Left ventricle myocardium inferior (tissue), 1 donor: ENCODE measurements around the gene SMIM10L1. TPM values are rescaled to one million over a fixed set of nuclear protein-coding genes. Genes with fewer than 3 reads are reported as not detected.

Experiments used
- DNase-seq: peaks from one replicate; pipeline ENCODE4 v3.0.0-alpha.2; 2020
- H3K27ac ChIP-seq: fragments of 200-600 bp; replicated peaks from 2 replicates; pipeline ENCODE4 v1.8.0; 2021
- H3K27me3 ChIP-seq: fragments of 200-600 bp; 2 replicates; pipeline ENCODE4 v1.8.0; 2021; ENCODE audit warnings: low read depth
- H3K36me3 ChIP-seq: fragments of 200-600 bp; 2 replicates; pipeline ENCODE4 v1.8.0; 2021
- H3K4me1 ChIP-seq: fragments of 200-600 bp; 2 replicates; pipeline ENCODE4 v1.8.0; 2021
- H3K4me3 ChIP-seq: fragments of 200-600 bp; 2 replicates; pipeline ENCODE4 v1.8.0; 2021; ENCODE audit warnings: mild to moderate bottlenecking, moderate library complexity
- H3K9me3 ChIP-seq: fragments of 200-600 bp; replicated peaks from 2 replicates; pipeline ENCODE4 v1.8.0; 2021
- intact Hi-C: fragments of 100-400 bp; cut with micrococcal nuclease; formaldehyde crosslinking; loops from one replicate; pipeline ENCODE4 v1.11.0; 2022
- total RNA-seq: library from RNA; stranded (reverse); fragmentation: NEBNext Ultra II Directional; extraction: Animal tissue kit (Norgen Biotek cat#: 25700); gene quantifications from one replicate; pipeline ENCODE4 v1.2.1, GENCODE V29; 2021
- TF ChIP-seq, protein P1 (sequence below): fragments of 200-600 bp; IDR thresholded peaks from 2 replicates; pipeline ENCODE4 v1.8.0; 2021; ENCODE audit warnings: antibody characterized with exemption, mild to moderate bottlenecking, borderline replicate concordance
- donor health status: DM: no; HTN: yes; CAD: no; lungs with severe emphysema.

SMIM10L1 gene
- total RNA-seq, 1 donor from 2014 or later = 17.2 TPM

DNA sequence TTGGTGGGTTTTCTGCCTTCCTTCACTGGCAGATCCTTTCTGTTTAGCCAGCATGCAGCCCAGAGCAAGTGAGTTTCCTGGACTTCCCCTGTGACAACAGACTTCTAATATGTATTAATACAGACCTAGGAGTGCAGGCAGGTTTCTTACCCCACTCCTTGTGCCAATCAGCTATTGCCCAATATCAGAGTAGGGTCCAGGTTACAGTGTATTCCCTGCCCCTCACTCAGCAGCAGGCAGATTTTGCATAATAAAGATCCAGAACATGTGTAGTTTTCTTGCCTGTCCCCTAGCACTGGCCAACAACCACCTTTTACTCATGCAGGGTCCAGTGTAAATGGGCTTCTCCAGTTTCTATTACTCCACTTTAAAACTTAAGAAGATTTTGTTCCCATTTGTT lies 4.7 kb upstream of the SMIM10L1 start:
- H3K27ac ChIP-seq = no peak overlapping the region
- H3K4me3 ChIP-seq = no peak overlapping the region
- no peak for DNase-seq
- no peaks in the 10 kb centered on the region for H3K9me3 ChIP-seq
- peaks cover 4% of the 10 kb centered on the region for H3K36me3 ChIP-seq
- H3K27me3 ChIP-seq = no peaks in the 10 kb centered on the region
- peaks cover 33% of the 10 kb centered on the region for H3K4me1 ChIP-seq
- intact Hi-C loops = no loop called here
- TF ChIP-seq, protein P1, sequence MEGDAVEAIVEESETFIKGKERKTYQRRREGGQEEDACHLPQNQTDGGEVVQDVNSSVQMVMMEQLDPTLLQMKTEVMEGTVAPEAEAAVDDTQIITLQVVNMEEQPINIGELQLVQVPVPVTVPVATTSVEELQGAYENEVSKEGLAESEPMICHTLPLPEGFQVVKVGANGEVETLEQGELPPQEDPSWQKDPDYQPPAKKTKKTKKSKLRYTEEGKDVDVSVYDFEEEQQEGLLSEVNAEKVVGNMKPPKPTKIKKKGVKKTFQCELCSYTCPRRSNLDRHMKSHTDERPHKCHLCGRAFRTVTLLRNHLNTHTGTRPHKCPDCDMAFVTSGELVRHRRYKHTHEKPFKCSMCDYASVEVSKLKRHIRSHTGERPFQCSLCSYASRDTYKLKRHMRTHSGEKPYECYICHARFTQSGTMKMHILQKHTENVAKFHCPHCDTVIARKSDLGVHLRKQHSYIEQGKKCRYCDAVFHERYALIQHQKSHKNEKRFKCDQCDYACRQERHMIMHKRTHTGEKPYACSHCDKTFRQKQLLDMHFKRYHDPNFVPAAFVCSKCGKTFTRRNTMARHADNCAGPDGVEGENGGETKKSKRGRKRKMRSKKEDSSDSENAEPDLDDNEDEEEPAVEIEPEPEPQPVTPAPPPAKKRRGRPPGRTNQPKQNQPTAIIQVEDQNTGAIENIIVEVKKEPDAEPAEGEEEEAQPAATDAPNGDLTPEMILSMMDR = no peak

DNA sequence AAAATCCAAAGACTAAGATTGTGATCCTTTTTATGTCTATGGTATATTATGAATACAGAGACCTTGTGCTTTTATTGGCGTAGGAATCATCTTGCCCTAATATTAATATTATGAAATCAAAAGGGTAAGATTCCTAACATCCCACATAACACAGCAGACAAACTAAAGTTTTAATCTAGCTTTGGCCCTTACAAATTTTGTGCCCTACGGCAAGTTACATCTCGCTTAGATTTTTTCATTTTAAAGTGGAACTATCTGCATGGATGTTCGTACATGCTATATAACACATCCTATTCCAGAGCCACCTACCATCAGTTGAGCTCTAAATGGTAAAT lies 217 bp upstream of the SMIM10L1 start:
- Histone ChIP-seq H3K27ac (peak overlapping the region; percentile 99), H3K27me3 (no peaks in the 10 kb centered on the region), H3K4me3 (peak overlapping the region; percentile 92), H3K36me3 (peaks cover 4% of the 10 kb centered on the region), H3K4me1 (peaks cover 51% of the 10 kb centered on the region), H3K9me3 (no peaks in the 10 kb centered on the region)
- TF ChIP-seq, protein P1 = no peak
- no peak for DNase-seq
- intact Hi-C loops = no loop called here

DNA sequence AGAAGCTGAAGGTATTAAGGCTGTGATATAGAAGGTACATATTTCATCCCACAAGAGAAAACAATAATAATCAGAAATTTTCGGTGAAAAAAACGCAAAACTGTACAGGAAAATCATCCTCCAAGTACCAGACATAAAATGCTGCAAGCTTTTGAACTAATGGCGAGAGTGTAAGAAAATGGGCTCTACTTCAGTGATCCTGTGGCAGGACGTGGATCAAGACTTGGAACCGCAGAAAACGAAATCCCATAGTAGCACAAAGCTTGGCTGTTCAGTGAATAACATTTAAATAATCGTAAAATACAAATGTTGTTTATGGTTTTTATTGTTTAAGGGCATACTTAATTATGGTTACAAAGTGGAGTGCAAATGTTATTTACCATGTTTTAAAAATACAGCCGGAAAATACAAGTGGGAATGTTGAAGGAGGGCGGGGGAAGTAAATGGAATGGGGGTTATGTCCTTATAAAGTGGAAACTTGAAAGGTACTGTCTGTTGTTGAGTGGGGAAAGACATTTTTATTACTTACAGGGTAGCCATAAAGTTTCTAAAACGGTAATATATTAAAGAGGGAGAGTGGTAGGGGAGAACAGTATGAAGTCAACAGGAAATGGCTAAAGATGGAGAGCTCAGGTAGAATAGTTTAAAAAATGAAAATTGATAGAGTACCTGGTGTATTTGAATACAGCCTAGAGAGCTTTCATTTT lies 1.1 kb downstream of the SMIM10L1 start:
- H3K27me3 ChIP-seq = no peaks in the 10 kb centered on the region
- intact Hi-C loops = no loop called here
- H3K36me3 ChIP-seq = peaks cover 3% of the 10 kb centered on the region
- H3K9me3 ChIP-seq = no peaks in the 10 kb centered on the region
- peak overlapping the region; percentile 92 for H3K4me3 ChIP-seq
- DNase-seq = no peak
- TF ChIP-seq, protein P1 = no peak
- peak overlapping the region; percentile 99 for H3K27ac ChIP-seq
- H3K4me1 ChIP-seq = peaks cover 51% of the 10 kb centered on the region

DNA sequence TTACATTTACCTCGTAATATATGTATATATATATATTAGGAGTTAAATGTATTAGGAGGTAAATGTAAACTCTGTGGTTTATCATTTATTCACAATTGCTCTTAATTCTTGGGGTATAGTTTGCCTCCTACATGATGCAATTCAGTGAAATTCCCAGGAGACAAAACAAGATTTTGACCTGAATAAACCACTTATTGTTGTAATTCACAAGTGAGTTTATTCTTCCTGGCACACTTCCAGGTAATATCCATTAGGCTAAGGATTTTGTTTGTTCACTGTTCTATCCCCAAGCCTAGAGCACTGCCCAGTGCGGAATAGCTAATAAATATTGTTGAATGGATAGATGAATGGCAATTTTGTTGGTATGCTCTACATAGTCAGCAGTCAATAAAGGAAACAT lies 3.0 kb downstream of the SMIM10L1 start:
- Histone ChIP-seq H3K4me1 (peaks cover 41% of the 10 kb centered on the region), H3K36me3 (peaks cover 3% of the 10 kb centered on the region), H3K9me3 (no peaks in the 10 kb centered on the region), H3K27me3 (no peaks in the 10 kb centered on the region), H3K27ac (no peak overlapping the region), H3K4me3 (no peak overlapping the region)
- TF ChIP-seq, protein P1 = no peak
- intact Hi-C loops = no loop called here
- no peak for DNase-seq

DNA sequence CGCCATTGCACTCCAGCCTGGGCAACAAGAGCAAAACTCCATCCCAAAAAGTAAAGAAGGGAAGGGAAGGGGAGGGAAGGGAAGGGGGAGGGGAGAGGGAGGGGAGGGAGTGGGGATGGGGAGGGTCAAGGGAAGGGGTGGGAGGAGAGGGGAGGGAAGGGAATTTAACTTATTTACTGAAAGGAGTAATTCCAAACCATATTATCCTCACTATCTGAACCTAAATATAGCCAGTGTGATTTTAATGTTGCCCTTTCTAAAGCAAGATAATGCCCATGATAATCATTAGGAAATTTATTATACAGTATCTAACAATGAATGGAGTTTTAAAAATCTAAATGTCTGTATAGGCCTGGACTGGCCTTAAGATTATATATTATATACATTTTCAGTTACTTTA lies 7.3 kb downstream of the SMIM10L1 start:
- H3K36me3 ChIP-seq = peaks cover 3% of the 10 kb centered on the region
- peaks cover under 1% of the 10 kb centered on the region for H3K4me1 ChIP-seq
- TF ChIP-seq, protein P1 = no peak
- no peak for DNase-seq
- no peak overlapping the region for H3K27ac ChIP-seq
- intact Hi-C loops = no loop called here
- H3K9me3 ChIP-seq = no peaks in the 10 kb centered on the region
- no peaks in the 10 kb centered on the region for H3K27me3 ChIP-seq
- H3K4me3 ChIP-seq = no peak overlapping the region
